GM19452 (cell line): ENCODE measurements around the gene C1orf74.
A peak's percentile ranks its signal among the peaks of the same experiment; 100 is the strongest.
"Not testable (repeated sequence)": the region's sequence is repeated elsewhere in the genome, so short reads cannot be mapped to it uniquely, and the experiment has no call there.

Source experiments
- ATAC-seq: cut with Tn5 transposase; IDR thresholded peaks from one replicate; pipeline ENCODE4 v1.9.1; 2021; ENCODE audit not compliant: unreplicated experiment

Gene C1orf74

GRCh38 chr1:209805875-209806760 is 21.8 kb upstream of the C1orf74 start, which contains the start of gene IRF6:
IRF6 (minus strand) TSS chr1:209806142; CDS start chr1:209801413, 4,729 bp downstream.
- peak; percentile 98 for ATAC-seq

DNA sequence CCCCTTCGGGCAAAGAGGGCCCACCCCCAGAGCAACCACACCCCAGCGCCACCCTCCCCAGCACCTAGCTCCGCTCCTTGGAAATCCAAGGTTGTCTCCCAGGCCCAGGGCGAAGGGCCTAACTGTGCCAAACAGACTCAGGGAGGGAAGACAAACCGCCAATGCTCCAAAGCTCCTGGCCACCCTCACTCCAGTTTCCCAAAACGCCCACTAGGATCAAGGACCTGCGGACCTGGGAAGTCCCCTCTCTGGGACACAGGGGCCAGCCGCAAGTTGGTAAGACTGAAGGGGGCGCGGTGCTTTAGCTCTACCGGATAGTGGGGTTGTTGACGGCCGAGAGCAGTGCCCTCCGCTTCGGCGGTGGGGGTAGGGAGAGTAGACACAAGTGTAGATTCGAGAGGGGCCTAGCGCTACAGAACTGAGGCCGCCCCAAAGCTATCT is 21.0 kb upstream of the C1orf74 start:
- no peak for ATAC-seq

DNA sequence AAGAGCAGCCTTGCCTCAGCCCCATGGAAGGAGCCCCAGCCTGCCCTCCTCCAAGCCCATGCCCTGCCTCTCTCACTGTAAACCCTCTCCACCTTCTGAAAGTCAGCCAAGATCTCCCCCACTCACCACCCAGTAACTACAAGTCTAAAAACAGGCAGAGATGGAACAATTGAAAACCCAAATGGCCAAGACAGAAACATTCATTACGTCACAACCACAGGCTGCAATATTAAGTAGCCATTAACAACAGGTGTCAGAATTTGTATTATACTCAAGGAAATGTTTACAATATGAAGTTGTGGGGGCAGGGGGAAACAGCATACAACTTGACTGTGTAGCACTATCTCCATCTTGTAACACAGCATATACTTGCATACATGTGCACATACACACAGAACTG is 19.2 kb upstream of the C1orf74 start:
- ATAC-seq, result no peak

DNA sequence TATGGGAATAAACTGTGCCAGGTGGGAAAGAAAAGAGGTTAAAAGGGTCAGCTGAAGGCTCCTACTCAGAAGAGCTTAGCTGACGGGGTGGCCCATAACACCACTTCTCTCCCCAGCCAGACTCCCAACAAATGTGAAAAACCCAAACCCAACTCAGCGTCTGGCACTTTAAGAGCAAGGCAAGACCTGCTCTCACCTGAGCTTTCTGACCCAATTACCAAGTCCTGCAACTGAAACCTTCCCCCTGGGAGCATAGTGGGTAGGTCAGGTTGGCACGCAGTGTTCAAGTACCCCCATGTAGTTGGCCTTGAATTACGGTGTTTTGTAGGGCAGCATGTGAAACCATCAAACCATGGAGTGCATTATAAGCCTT is 18.4 kb upstream of the C1orf74 start:
- ATAC-seq, result no peak

DNA sequence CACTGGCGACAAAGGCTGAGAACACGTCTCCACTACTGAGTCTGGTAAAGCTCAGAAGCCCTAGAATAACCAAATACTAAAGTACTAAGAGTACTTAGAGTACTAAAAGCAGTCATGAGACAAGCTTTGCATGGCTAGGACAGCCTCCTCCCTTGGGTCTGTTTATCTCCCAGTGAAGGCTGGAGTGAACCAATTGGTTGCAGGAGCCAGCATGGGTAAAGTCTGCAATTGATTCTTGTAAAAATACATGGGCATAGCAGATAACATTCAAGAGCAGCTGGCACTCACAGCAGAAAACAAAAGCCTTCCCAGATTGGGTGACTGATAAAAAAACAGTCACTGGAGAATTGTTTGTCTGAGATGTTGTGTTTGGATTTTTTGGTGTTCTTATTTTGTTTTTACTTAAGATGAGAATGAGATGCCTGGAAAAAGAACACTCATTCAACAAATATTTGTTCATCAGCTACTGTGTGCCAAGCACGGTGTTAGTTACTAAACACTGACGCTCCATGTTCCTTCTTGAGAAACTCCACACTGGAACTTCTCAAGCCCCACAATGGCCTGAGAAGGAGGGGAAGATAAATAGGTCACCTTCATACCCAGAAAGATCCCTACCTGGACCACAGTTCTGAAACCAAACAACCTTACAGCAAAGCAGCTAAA is 17.9 kb upstream of the C1orf74 start:
- ATAC-seq, result no peak

GRCh38 chr1:209800984-209801834 is 16.9 kb upstream of the C1orf74 start:
- ATAC-seq, result no peak

DNA sequence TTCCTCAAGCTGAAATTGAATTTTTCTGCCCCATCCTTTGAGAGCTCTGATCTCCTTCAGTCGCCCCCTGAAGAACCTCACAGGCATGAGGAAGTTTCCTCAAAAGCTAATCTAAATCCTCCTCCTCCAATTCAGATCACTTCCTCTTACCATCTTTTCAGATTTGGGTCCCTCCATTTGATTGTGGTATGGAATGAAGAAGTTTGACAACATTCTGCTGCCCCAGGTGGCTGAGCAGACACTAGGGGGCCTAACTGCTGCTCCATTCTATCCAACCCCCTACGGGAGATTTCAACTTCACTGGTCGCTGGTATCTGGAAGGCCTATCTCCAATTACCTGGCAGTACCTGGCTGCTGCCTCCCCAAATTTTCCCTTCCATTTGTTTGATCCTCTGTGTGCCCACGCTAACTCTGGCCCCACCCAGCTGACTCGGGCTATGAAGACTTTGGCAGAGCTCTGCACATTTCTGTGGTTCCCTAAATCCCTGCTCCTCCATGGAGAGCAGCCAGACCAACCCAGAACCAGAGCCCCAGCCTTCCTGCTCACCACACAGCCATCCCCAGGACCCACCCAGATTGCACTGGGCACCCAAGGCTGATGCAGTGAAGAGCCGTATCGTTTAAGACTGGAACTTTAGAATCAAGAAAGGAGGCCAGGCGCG is 13.8 kb upstream of the C1orf74 start:
- no peak for ATAC-seq

DNA sequence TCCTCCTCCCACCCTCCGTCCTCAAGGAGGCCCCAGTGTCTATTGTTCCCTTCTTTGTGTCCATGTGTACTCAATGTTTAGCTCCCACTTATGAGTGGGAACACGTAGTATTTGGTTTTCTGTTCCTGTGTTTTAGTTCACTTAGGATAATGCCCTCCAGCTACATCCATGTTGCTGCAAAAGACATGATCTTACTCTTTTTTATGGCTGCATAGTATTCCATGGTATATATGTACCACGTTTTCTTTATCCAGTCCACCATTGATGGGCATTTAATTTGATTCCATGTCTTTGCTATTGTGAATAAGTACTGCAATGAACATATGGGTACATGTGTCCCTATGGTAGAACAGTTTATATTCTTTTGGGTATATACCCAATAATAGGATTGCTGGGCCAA is 9.4 kb upstream of the C1orf74 start:
- ATAC-seq, result not testable (repeated sequence)

DNA sequence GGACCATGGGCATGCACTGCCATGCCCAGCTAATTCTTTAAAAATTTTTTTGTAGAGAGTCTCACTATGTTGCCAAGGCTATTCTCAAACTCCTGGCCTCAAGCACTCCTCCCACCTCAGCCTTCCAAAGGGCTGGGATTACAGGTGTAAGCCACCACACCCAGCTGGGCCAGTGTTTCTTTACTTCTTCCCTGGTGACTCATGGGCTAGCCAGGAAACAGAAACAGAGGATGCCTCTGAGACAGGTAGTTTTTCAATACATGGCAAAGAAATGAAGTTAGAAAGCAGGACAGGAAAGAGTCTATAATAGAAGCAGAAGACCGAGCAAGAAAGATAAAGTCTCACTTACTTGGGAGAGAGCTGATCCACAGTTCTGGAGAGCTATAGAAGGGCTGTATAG is 7.6 kb upstream of the C1orf74 start:
- ATAC-seq, result no peak

DNA sequence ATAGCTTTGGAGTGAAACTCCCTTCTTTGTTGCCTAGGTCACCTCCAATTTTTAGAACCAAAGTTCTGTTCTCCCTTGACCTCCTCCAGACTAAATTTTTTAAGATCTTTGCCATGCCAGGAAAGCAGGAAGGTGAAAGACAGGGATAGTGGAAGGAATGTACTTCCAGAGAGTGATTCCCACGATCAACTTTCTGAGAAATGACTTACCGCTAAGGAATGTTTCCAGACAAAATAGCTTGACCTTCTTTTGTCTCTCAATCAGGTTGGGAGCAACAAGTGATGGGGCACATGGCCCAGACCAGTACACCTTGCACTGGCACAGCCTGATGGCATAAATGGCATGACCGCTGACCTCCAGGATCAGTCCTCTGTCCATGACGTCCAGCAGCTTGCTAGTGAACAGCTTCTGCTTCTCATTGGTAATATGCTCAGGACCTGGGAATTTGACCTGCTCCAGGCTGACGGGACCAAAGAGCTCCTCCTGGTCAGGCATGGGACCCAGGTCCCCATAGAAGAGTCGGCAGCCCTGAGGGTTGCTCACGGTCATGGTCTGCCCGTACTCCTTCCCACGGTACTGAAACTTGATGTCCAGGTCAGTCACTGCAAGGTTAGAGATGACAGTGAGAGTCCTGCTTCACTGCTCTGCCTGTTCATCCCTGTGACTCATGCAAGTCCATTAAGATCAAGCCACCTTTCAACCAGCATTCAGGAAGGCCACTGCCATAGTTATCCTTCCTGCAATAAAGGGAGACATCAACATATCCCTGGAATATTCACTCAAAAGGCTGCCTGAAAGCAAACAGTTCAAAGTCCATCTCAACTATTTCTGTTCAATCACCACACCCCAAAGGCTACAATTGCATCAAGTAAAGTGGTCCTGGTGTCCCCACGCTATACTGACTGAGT is 6.2 kb upstream of the C1orf74 start:
- no peak for ATAC-seq

- ATAC-seq, result no peak
These were observed 4.9 kb upstream of the C1orf74 start for GRCh38 chr1:209789245-209789644.

- ATAC-seq, result no peak
These were observed 3.2 kb upstream of the C1orf74 start for GRCh38 chr1:209787551-209787950.

DNA sequence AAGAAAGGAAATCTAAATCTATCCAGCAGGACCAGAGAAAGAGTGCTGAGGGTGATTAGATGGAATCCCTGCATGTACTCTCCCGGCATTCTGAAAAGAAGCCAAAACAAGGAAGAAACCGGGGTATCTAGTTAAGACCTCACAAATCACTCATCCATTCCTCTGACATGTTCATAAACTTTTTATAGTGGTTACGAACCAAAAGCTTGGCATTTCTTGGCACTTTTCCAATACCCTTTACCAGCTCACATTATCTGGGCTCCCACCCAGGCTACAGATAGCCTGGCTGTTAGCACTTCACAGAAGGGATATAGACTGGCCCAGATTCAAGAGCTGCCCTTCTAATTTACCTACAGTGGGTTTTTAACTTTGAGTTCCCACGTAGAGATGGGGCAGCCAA is 1.8 kb upstream of the C1orf74 start:
- ATAC-seq, result no peak

- ATAC-seq, result no peak
These were observed 1.2 kb upstream of the C1orf74 start for GRCh38 chr1:209785592-209785991.

DNA sequence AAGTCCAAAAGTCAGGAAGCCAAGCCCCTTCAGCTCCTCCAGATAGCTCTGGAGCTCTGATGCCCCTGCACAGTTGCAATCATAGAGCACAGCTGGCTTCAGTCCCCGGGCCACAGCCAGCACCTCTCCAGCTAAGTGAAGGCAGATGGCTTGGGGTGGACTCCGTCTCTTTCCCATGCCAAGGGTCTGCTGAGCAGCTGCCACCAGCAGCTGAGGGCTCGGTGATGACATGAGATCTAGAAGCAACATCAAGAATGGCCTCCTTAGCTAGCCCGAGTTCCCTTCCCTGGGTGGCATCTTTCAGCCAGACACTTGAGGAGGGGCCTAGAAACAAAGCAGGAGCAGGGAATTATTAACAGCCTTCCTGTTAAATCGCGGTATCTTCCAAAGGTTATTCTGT is 973 bp downstream of the C1orf74 start:
- ATAC-seq, result no peak

DNA sequence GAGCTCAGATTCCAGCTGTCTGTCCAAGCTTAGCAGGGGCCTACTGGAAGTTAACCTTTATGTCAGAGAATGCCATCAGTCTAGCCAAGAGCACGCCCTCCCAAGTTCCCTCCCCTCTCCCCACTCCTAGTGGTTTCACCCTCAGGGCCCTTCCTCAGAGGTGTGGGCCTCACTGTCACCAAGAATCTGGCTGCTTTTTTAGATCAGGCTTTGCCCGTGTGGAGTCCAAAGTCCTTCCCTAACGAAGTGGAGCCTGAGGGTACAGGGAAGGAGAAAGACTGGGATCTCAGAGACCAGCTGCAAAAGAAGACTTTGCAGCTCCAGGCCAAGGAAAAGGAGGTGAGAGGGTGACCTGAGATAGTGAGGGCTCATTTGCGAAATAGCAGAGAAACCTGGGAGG is 4.1 kb downstream of the C1orf74 start:
- no peak for ATAC-seq

- no peak for ATAC-seq
These were observed 6.3 kb downstream of the C1orf74 start for GRCh38 chr1:209778102-209778501.

GRCh38 chr1:209777587-209777986 is 6.8 kb downstream of the C1orf74 start:
- ATAC-seq, result no peak

- ATAC-seq, result no peak
These were observed 8.7 kb downstream of the C1orf74 start for GRCh38 chr1:209775678-209776077.

- ATAC-seq, result peak; percentile 55
These were observed 9.8 kb downstream of the C1orf74 start for GRCh38 chr1:209774592-209774991.
